ENCODE data around the gene DHRS3. TPM values are rescaled to one million over a fixed set of nuclear protein-coding genes. Genes with fewer than 3 reads are reported as not detected.

DHRS3 gene
- polyA plus RNA-seq, 2 donors = 73.1 to 83.7 TPM

GRCh38 chr1:12618965-12619791 is 1.2 kb upstream of the DHRS3 start:
- Histone ChIP-seq H3K27me3 (ENCODE audit: control insufficient read depth in 1 of 2, insufficient read depth in 2 of 2, low read length in 2 of 2) (no peaks in the 10 kb centered on the region), H3K9me3 (ENCODE audit: control insufficient read depth in 2 of 2, insufficient read depth in 1 of 2, low read depth in 1 of 2, low read length in 1 of 2) (no peaks in the 10 kb centered on the region), H3K36me3 (ENCODE audit: control insufficient read depth in 2 of 2, insufficient read depth in 2 of 2, low read length in 1 of 2) (no peaks in the 10 kb centered on the region), H3K4me3 (ENCODE audit: low read depth in 1 of 2, low read length in 2 of 2) (peak overlapping the region; percentile 59 to 96), H3K4me1 (ENCODE audit: control insufficient read depth in 2 of 2, insufficient read depth in 2 of 2, low read length in 1 of 2) (peaks cover 10 to 14% of the 10 kb centered on the region in 2 donors), H3K27ac (ENCODE audit: low read depth in 2 of 2, low read length in 1 of 2) (peak overlapping the region; percentile 95 to 99)
- WGBS, 2 donors = 5 to 9% methylated on average over 30 of the region's 30 CpGs

GRCh38 chr1:12618661-12618964 is 603 bp upstream of the DHRS3 start:
- H3K9me3 ChIP-seq (ENCODE audit: control insufficient read depth in 2 of 2, insufficient read depth in 1 of 2, low read depth in 1 of 2, low read length in 1 of 2) = no peaks in the 10 kb centered on the region
- peak overlapping the region; percentile 59 to 96 for H3K4me3 ChIP-seq (ENCODE audit: low read depth in 1 of 2, low read length in 2 of 2)
- peak overlapping the region; percentile 95 to 99 for H3K27ac ChIP-seq (ENCODE audit: low read depth in 2 of 2, low read length in 1 of 2)
- peaks cover 12 to 14% of the 10 kb centered on the region in 2 donors for H3K4me1 ChIP-seq (ENCODE audit: control insufficient read depth in 2 of 2, insufficient read depth in 2 of 2, low read length in 1 of 2)
- no peaks in the 10 kb centered on the region for H3K27me3 ChIP-seq (ENCODE audit: control insufficient read depth in 1 of 2, insufficient read depth in 2 of 2, low read length in 2 of 2)
- H3K36me3 ChIP-seq (ENCODE audit: control insufficient read depth in 2 of 2, insufficient read depth in 2 of 2, low read length in 1 of 2) = no peaks in the 10 kb centered on the region
- 4 to 5% methylated on average over 6 of the region's 6 CpGs for WGBS, 2 donors

GRCh38 chr1:12617511-12617900 is 504 bp downstream of the DHRS3 start:
- Histone ChIP-seq H3K9me3 (ENCODE audit: control insufficient read depth in 2 of 2, insufficient read depth in 1 of 2, low read depth in 1 of 2, low read length in 1 of 2) (no peaks in the 10 kb centered on the region), H3K27me3 (ENCODE audit: control insufficient read depth in 1 of 2, insufficient read depth in 2 of 2, low read length in 2 of 2) (no peaks in the 10 kb centered on the region), H3K27ac (ENCODE audit: low read depth in 2 of 2, low read length in 1 of 2) (peak overlapping the region; percentile 95 to 99), H3K4me3 (ENCODE audit: low read depth in 1 of 2, low read length in 2 of 2) (peak overlapping the region; percentile 93 to 96), H3K36me3 (ENCODE audit: control insufficient read depth in 2 of 2, insufficient read depth in 2 of 2, low read length in 1 of 2) (no peaks in the 10 kb centered on the region), H3K4me1 (ENCODE audit: control insufficient read depth in 2 of 2, insufficient read depth in 2 of 2, low read length in 1 of 2) (peaks cover 8 to 20% of the 10 kb centered on the region in 2 donors)
- WGBS, 2 donors = 0% methylated on average over 5 to 13 of the region's 13 CpGs

- H3K36me3 ChIP-seq (ENCODE audit: control insufficient read depth in 2 of 2, insufficient read depth in 2 of 2, low read length in 1 of 2) = peaks cover 0 to 5% of the 10 kb centered on the region in 2 donors
- H3K27me3 ChIP-seq (ENCODE audit: control insufficient read depth in 1 of 2, insufficient read depth in 2 of 2, low read length in 2 of 2) = no peaks in the 10 kb centered on the region
- peaks cover 6 to 23% of the 10 kb centered on the region in 2 donors for H3K4me1 ChIP-seq (ENCODE audit: control insufficient read depth in 2 of 2, insufficient read depth in 2 of 2, low read length in 1 of 2)
- H3K4me3 ChIP-seq (ENCODE audit: low read depth in 1 of 2, low read length in 2 of 2) = peak overlapping the region; percentile 93 to 96
- no peaks in the 10 kb centered on the region for H3K9me3 ChIP-seq (ENCODE audit: control insufficient read depth in 2 of 2, insufficient read depth in 1 of 2, low read depth in 1 of 2, low read length in 1 of 2)
- peak overlapping the region; percentile 95 to 99 for H3K27ac ChIP-seq (ENCODE audit: low read depth in 2 of 2, low read length in 1 of 2)
- 1 to 2% methylated on average over 53 of the region's 53 CpGs for WGBS, 2 donors
Measured at GRCh38 chr1:12616709-12617373, 1.2 kb downstream of the DHRS3 start.

- peak overlapping the region; percentile 93 to 96 for H3K4me3 ChIP-seq (ENCODE audit: low read depth in 1 of 2, low read length in 2 of 2)
- peaks cover under 1 to 10% of the 10 kb centered on the region in 2 donors for H3K36me3 ChIP-seq (ENCODE audit: control insufficient read depth in 2 of 2, insufficient read depth in 2 of 2, low read length in 1 of 2)
- no peaks in the 10 kb centered on the region for H3K9me3 ChIP-seq (ENCODE audit: control insufficient read depth in 2 of 2, insufficient read depth in 1 of 2, low read depth in 1 of 2, low read length in 1 of 2)
- H3K4me1 ChIP-seq (ENCODE audit: control insufficient read depth in 2 of 2, insufficient read depth in 2 of 2, low read length in 1 of 2) = peaks cover 6 to 23% of the 10 kb centered on the region in 2 donors
- H3K27me3 ChIP-seq (ENCODE audit: control insufficient read depth in 1 of 2, insufficient read depth in 2 of 2, low read length in 2 of 2) = no peaks in the 10 kb centered on the region
- 12% methylated on average over 17 of the region's 17 CpGs for WGBS, 2 donors
- peak overlapping the region; percentile 95 to 99 for H3K27ac ChIP-seq (ENCODE audit: low read depth in 2 of 2, low read length in 1 of 2)
Measured at GRCh38 chr1:12615865-12616708, 1.9 kb downstream of the DHRS3 start.

GRCh38 chr1:12615159-12615864 is 2.7 kb downstream of the DHRS3 start:
- Histone ChIP-seq H3K36me3 (ENCODE audit: control insufficient read depth in 2 of 2, insufficient read depth in 2 of 2, low read length in 1 of 2) (peaks cover 6 to 14% of the 10 kb centered on the region in 2 donors), H3K4me3 (ENCODE audit: low read depth in 1 of 2, low read length in 2 of 2) (peak overlapping the region; percentile 93 to 96), H3K27ac (ENCODE audit: low read depth in 2 of 2, low read length in 1 of 2) (peak overlapping the region; percentile 95 to 99), H3K27me3 (ENCODE audit: control insufficient read depth in 1 of 2, insufficient read depth in 2 of 2, low read length in 2 of 2) (no peaks in the 10 kb centered on the region), H3K4me1 (ENCODE audit: control insufficient read depth in 2 of 2, insufficient read depth in 2 of 2, low read length in 1 of 2) (peaks cover 6 to 19% of the 10 kb centered on the region in 2 donors), H3K9me3 (ENCODE audit: control insufficient read depth in 2 of 2, insufficient read depth in 1 of 2, low read depth in 1 of 2, low read length in 1 of 2) (no peaks in the 10 kb centered on the region)
- 13 to 14% methylated on average over 12 of the region's 12 CpGs for WGBS, 2 donors

- Histone ChIP-seq H3K27me3 (ENCODE audit: control insufficient read depth in 1 of 2, insufficient read depth in 2 of 2, low read length in 2 of 2) (no peaks in the 10 kb centered on the region), H3K27ac (ENCODE audit: low read depth in 2 of 2, low read length in 1 of 2) (peak overlapping the region; percentile 95 to 99), H3K4me1 (ENCODE audit: control insufficient read depth in 2 of 2, insufficient read depth in 2 of 2, low read length in 1 of 2) (peaks cover 5 to 16% of the 10 kb centered on the region in 2 donors), H3K4me3 (ENCODE audit: low read depth in 1 of 2, low read length in 2 of 2) (peak overlapping the region; percentile 93 to 96), H3K36me3 (ENCODE audit: control insufficient read depth in 2 of 2, insufficient read depth in 2 of 2, low read length in 1 of 2) (peaks cover 6 to 16% of the 10 kb centered on the region in 2 donors), H3K9me3 (ENCODE audit: control insufficient read depth in 2 of 2, insufficient read depth in 1 of 2, low read depth in 1 of 2, low read length in 1 of 2) (no peaks in the 10 kb centered on the region)
- WGBS, 2 donors = 56 to 58% methylated on average over 7 of the region's 7 CpGs
Measured at GRCh38 chr1:12614402-12615158, 3.4 kb downstream of the DHRS3 start.

- Histone ChIP-seq H3K36me3 (ENCODE audit: control insufficient read depth in 2 of 2, insufficient read depth in 2 of 2, low read length in 1 of 2) (peaks cover 6 to 24% of the 10 kb centered on the region in 2 donors), H3K9me3 (ENCODE audit: control insufficient read depth in 2 of 2, insufficient read depth in 1 of 2, low read depth in 1 of 2, low read length in 1 of 2) (no peaks in the 10 kb centered on the region), H3K4me3 (ENCODE audit: low read depth in 1 of 2, low read length in 2 of 2) (no peak overlapping the region), H3K27ac (ENCODE audit: low read depth in 2 of 2, low read length in 1 of 2) (peak overlapping the region in 1 of 2 donors; percentile 20), H3K27me3 (ENCODE audit: control insufficient read depth in 1 of 2, insufficient read depth in 2 of 2, low read length in 2 of 2) (no peaks in the 10 kb centered on the region), H3K4me1 (ENCODE audit: control insufficient read depth in 2 of 2, insufficient read depth in 2 of 2, low read length in 1 of 2) (peaks cover 4 to 15% of the 10 kb centered on the region in 2 donors)
- WGBS, 2 donors = 79 to 80% methylated on average over 4 of the region's 4 CpGs
Measured at GRCh38 chr1:12613180-12613579, 4.8 kb downstream of the DHRS3 start.

Measured in esophagus (tissue), 2 donors.